ENCODE data around the gene TAS2R39.

- TF ChIP-seq EZH2 (IDR thresholded peaks at IDR 0.05) (no peak), CTCF (IDR thresholded peaks at IDR 0.05) (peak; percentile 23), EZH2phosphoT487 (IDR thresholded peaks at IDR 0.05) (no peak)
Measured at GRCh38 chr7:143176128-143176527, 7.1 kb upstream of the TAS2R39 start.
